ENCODE results near the gene UGP2.
"Not testable (repeated sequence)": the region's sequence is repeated elsewhere in the genome, so short reads cannot be mapped to it uniquely, and the experiment has no call there.

The UGP2 gene

GRCh38 chr2:63811063-63811462 is 30.6 kb upstream of the UGP2 start:
- TF ChIP-seq CTCF (IDR thresholded peaks at IDR 0.05; ENCODE audit: borderline replicate concordance, insufficient read depth, low read depth, low read length) = no peak

GRCh38 chr2:63811870-63812269 is 29.8 kb upstream of the UGP2 start:
- not testable (repeated sequence) for H3K4me3 ChIP-seq (ENCODE audit: low read depth, low read length)

More at GRCh38 chr2:63811063-63811462, 30.6 kb upstream of the UGP2 start:
- H3K4me3 ChIP-seq (ENCODE audit: low read depth, low read length) = no peak overlapping the region

GRCh38 chr2:63814114-63814513 is 27.6 kb upstream of the UGP2 start:
- no peak overlapping the region for H3K4me3 ChIP-seq (ENCODE audit: low read depth, low read length)
- TF ChIP-seq CTCF (IDR thresholded peaks at IDR 0.05; ENCODE audit: borderline replicate concordance, insufficient read depth, low read depth, low read length) = no peak

- TF ChIP-seq CTCF (IDR thresholded peaks at IDR 0.05; ENCODE audit: borderline replicate concordance, insufficient read depth, low read depth, low read length) = no peak
- no peak overlapping the region for H3K4me3 ChIP-seq (ENCODE audit: low read depth, low read length)
These were observed 24.3 kb upstream of the UGP2 start for GRCh38 chr2:63817382-63817781.

- no peak for TF ChIP-seq CTCF (IDR thresholded peaks at IDR 0.05; ENCODE audit: borderline replicate concordance, insufficient read depth, low read depth, low read length)
- no peak overlapping the region for H3K4me3 ChIP-seq (ENCODE audit: low read depth, low read length)
These were observed 23.4 kb upstream of the UGP2 start for GRCh38 chr2:63818271-63818670.

GRCh38 chr2:63819256-63819655 is 22.4 kb upstream of the UGP2 start:
- no peak for TF ChIP-seq CTCF (IDR thresholded peaks at IDR 0.05; ENCODE audit: borderline replicate concordance, insufficient read depth, low read depth, low read length)
- H3K4me3 ChIP-seq (ENCODE audit: low read depth, low read length) = no peak overlapping the region

GRCh38 chr2:63819765-63820717 is 21.7 kb upstream of the UGP2 start:
- H3K4me3 ChIP-seq (ENCODE audit: low read depth, low read length) = no peak overlapping the region
- TF ChIP-seq CTCF (IDR thresholded peaks at IDR 0.05; ENCODE audit: borderline replicate concordance, insufficient read depth, low read depth, low read length) = no peak

Data from GM12875 (cell line).